Measurements from ENCODE around the gene MTA1.

MTA1 gene

GRCh38 chr14:105432657-105433056, 13.0 kb downstream of the MTA1 start:
- TF ChIP-seq CTCF (IDR thresholded peaks at IDR 0.05) = no peak
- intact Hi-C loops (cut with DNase I; ENCODE audit: low total_unique reads) = no loop called here

GRCh38 chr14:105433161-105433605, 13.6 kb downstream of the MTA1 start:
- TF ChIP-seq CTCF (IDR thresholded peaks at IDR 0.05) = no peak
- Histone ChIP-seq H3K4me1 (peaks cover 0 to 22% (median 14%) of the 10 kb centered on the region in 4 donors), H3K4me3 (no peak overlapping the region), H3K27me3 (no peaks in the 10 kb centered on the region), H3K36me3 (peaks cover 0 to 9% (median 0%) of the 10 kb centered on the region in 3 donors), H3K27ac (no peak overlapping the region), H3K9me3 (no peaks in the 10 kb centered on the region)
- intact Hi-C loops (cut with DNase I; ENCODE audit: low total_unique reads) = no loop called here
- no peak for DNase-seq

More at GRCh38 chr14:105432657-105433056, 13.0 kb downstream of the MTA1 start:
- Histone ChIP-seq H3K27ac (no peak overlapping the region), H3K27me3 (no peaks in the 10 kb centered on the region), H3K4me3 (no peak overlapping the region), H3K36me3 (peaks cover 0 to 5% (median 0%) of the 10 kb centered on the region in 3 donors), H3K4me1 (peaks cover 0 to 21% (median 12%) of the 10 kb centered on the region in 4 donors), H3K9me3 (no peaks in the 10 kb centered on the region)
- no peak for DNase-seq

- Histone ChIP-seq H3K27ac (no peak overlapping the region), H3K9me3 (no peaks in the 10 kb centered on the region), H3K36me3 (peaks cover 0 to 27% (median 14%) of the 10 kb centered on the region in 3 donors), H3K4me3 (no peak overlapping the region), H3K27me3 (no peaks in the 10 kb centered on the region), H3K4me1 (peaks cover 0 to 17% (median 5%) of the 10 kb centered on the region in 4 donors)
- DNase-seq = no peak
- no peak for TF ChIP-seq CTCF (IDR thresholded peaks at IDR 0.05)
- intact Hi-C loops (cut with DNase I; ENCODE audit: low total_unique reads) = no loop called here
These were observed 16.8 kb downstream of the MTA1 start for GRCh38 chr14:105436402-105436801.

- intact Hi-C loops (cut with DNase I; ENCODE audit: low total_unique reads) = no loop called here
- Histone ChIP-seq H3K4me3 (no peak overlapping the region), H3K27ac (no peak overlapping the region), H3K36me3 (peaks cover 0 to 31% (median 14%) of the 10 kb centered on the region in 3 donors), H3K4me1 (peaks cover 0 to 17% (median 5%) of the 10 kb centered on the region in 4 donors), H3K9me3 (no peaks in the 10 kb centered on the region), H3K27me3 (no peaks in the 10 kb centered on the region)
- no peak for DNase-seq
- no peak for TF ChIP-seq CTCF (IDR thresholded peaks at IDR 0.05)
These were observed 17.5 kb downstream of the MTA1 start for GRCh38 chr14:105436891-105437722.

GRCh38 chr14:105437723-105438500, 18.3 kb downstream of the MTA1 start:
- DNase-seq = no peak
- H3K4me3 ChIP-seq = no peak overlapping the region
- no peaks in the 10 kb centered on the region for H3K9me3 ChIP-seq
- intact Hi-C loops (cut with DNase I; ENCODE audit: low total_unique reads) = no loop called here
- H3K36me3 ChIP-seq = peaks cover 0 to 39% (median 14%) of the 10 kb centered on the region in 3 donors
- no peak for TF ChIP-seq CTCF (IDR thresholded peaks at IDR 0.05)
- H3K27me3 ChIP-seq = no peaks in the 10 kb centered on the region
- no peak overlapping the region for H3K27ac ChIP-seq
- peaks cover 0 to 17% (median 5%) of the 10 kb centered on the region in 4 donors for H3K4me1 ChIP-seq
